K562 (cell line): ENCODE results near the gene IKZF4. TPM values are rescaled to one million over a fixed set of nuclear protein-coding genes. Genes with fewer than 3 reads are reported as not detected.

Experiments used
- CC2D1A ChIP-seq: fragments of 450-650 bp; IDR thresholded peaks from 2 replicates; pipeline ENCODE4 v1.6.1; 2017; ENCODE audit warnings: mild to moderate bottlenecking
- CCAR2 ChIP-seq: fragments of 200-400 bp; formaldehyde crosslinking; IDR thresholded peaks from 2 replicates; pipeline ENCODE4 v1.6.1; 2017; ENCODE audit warnings: mild to moderate bottlenecking, low read depth, low read length
- CGGBP1 ChIP-seq: fragments of 250-450 bp; sonication (Bioruptor Pico); IDR thresholded peaks from 2 replicates; pipeline ENCODE4 v1.9.0; 2021; ENCODE audit warnings: mild to moderate bottlenecking
- DDX20 ChIP-seq: fragments of 450-650 bp; IDR thresholded peaks from 2 replicates; pipeline ENCODE4 v1.6.1; 2016; ENCODE audit warnings: missing genetic modification characterization, low read depth, mild to moderate bottlenecking, missing compliant biosample characterization, moderate library complexity
- ELF2 ChIP-seq: fragments of 250-450 bp; sonication (Bioruptor Pico); IDR thresholded peaks from 2 replicates; pipeline ENCODE4 v1.5.0; 2021; ENCODE audit warnings: mild to moderate bottlenecking
- IFI16 ChIP-seq: fragments of 250-450 bp; sonication (Bioruptor Pico); IDR thresholded peaks from 2 replicates; pipeline ENCODE4 v2.1.2; 2022; ENCODE audit warnings: mild to moderate bottlenecking, inconsistent platforms
- LARP7 ChIP-seq: fragments of 450-650 bp; IDR thresholded peaks from 2 replicates; pipeline ENCODE4 v1.6.1; 2016
- MEF2D ChIP-seq: conservative IDR thresholded peaks from 2 replicates; pipeline ENCODE4 v1.6.1; 2016; ENCODE audit warnings: low read depth, missing genetic modification characterization, missing compliant biosample characterization
- NCOA4 ChIP-seq: fragments of 450-650 bp; IDR thresholded peaks from 2 replicates; pipeline ENCODE4 v1.6.1; 2018; ENCODE audit warnings: mild to moderate bottlenecking; ENCODE audit not compliant: partially characterized antibody
- PURB ChIP-seq: sonication (generic); formaldehyde crosslinking; IDR thresholded peaks from 2 replicates; pipeline ENCODE4 v1.9.0; 2021; ENCODE audit warnings: low read depth, mild to moderate bottlenecking, missing genetic modification reagents
- RBM25 ChIP-seq: fragments of 200-400 bp; formaldehyde crosslinking; IDR thresholded peaks from 2 replicates; pipeline ENCODE4 v1.6.1; 2018; ENCODE audit warnings: low read length, low read depth, moderate library complexity; ENCODE audit not compliant: severe bottlenecking
- SMAD4 ChIP-seq: fragments of 250-450 bp; sonication (Bioruptor Pico); conservative IDR thresholded peaks from 2 replicates; pipeline ENCODE4 v1.8.0; 2021; ENCODE audit warnings: inconsistent platforms, mild to moderate bottlenecking, moderate library complexity
- TRIM24 ChIP-seq, 2 experiments: fragments of 450-650 bp; IDR thresholded peaks; 2 replicates each; pipeline ENCODE4 v1.6.1; 2016
- ZBTB33 ChIP-seq: sonication (generic); formaldehyde crosslinking; IDR thresholded peaks from 2 replicates; pipeline ENCODE4 v1.8.1; 2023; ENCODE audit warnings: mild to moderate bottlenecking, missing genetic modification reagents
- ZBTB40 ChIP-seq, 2 experiments: fragments of 450-650 bp in 1 of 2; sonication (generic) in 1 of 2; formaldehyde crosslinking in 1 of 2; IDR thresholded peaks; 2 replicates each; pipeline versions ENCODE4 v1.7.1 to v1.9.0; 2016 to 2022; ENCODE audit warnings: inconsistent platforms in 1 of 2, mild to moderate bottlenecking in 1 of 2, missing genetic modification reagents in 1 of 2
- ZFP30 ChIP-seq: fragments of 250-450 bp; sonication (Bioruptor Pico); IDR thresholded peaks from 2 replicates; pipeline ENCODE4 v1.8.0; 2022; ENCODE audit warnings: moderate library complexity, mild to moderate bottlenecking, inconsistent platforms, borderline replicate concordance
- ZNF274 ChIP-seq: IDR thresholded peaks from 2 replicates; pipeline ENCODE4 v1.6.1; 2011; ENCODE audit warnings: low read depth, mild to moderate bottlenecking, low read length, moderate library complexity, borderline replicate concordance
- polyA plus RNA-seq, 8 experiments: library from polyadenylated mRNA; depleted of rRNA in 4 of 8; stranded (reverse) in 5 of 8; unstranded in 3 of 8; fragments of >200 nt; fragmentation: Nextera tagmentation in 2 of 8; fragmentation: Illumina TruSeq in 1 of 8; extraction: Ambion mirVana in 2 of 8; extraction: Trizol in 1 of 8; gene quantifications; 2 replicates each; pipeline versions ENCODE4 v1.2.1 to v1.2.3, GENCODE V29; 2011 to 2014; ENCODE audit warnings: inconsistent platforms in 1 of 8, missing spikeins in 1 of 8
- total RNA-seq, 7 experiments: library from RNA; depleted of rRNA in 6 of 7; stranded (reverse); fragments of >200 nt in 6 of 7; fragmentation: Illumina TruSeq in 2 of 7; extraction: Trizol in 2 of 7; gene quantifications; 2 replicates each; pipeline versions ENCODE4 v1.2.1 to v1.2.3, GENCODE V29; 2011 to 2021; ENCODE audit warnings: low replicate concordance in 1 of 7

IKZF4 gene
- total and polyA plus RNA-seq, 9 of the 15 experiments (the other 6 are each of a cell fraction or from before 2014, with no cell fraction given), result 1.9 to 16.3 (median 3.6) TPM

DNA sequence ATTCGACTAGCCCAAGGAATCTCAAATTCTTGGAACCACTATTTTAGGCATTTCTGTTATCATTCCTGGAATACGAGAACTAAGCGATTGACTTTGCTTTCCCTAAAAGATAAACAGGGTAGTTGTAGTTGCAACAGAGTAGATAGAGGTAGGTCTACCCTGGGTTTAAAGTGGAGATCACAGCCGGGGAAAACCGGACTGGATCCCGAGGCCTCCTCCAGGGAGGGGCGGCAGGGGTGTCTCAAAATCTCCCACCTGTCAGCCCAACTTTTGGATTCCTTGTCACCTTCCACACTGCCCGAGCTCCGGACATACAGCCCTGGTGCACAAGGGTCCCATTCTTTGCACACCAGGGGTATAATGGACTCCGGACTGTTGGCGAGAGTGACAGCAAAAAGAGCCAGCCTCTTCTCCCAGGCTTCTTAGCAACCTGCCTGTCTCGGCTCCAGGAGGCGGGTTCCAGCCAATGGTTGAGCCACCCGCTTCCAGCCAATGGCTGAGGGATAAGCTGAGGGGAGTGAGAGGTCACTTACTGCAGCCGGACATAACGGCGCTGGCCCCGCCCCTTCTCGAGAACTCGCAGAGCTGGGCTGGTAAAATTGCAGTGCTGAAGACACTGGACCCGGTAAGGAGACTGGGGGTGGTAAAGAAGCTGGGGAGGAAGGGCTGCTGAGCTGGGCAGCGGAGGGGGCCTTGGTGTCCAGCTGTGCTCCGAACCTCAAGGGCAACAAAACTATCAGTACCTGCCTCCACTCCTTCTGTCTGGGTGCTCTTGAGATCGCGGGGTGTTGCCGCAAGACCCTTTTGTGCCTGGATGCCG lies 23.9 kb upstream of the IKZF4 start, which contains the start of gene SUOX (continued):
- TF ChIP-seq ZBTB40 (IDR thresholded peaks at IDR 0.05) (0 out of 2 replicates have a peak, but pooled peaks have one; percentile 48), ZBTB40 (CRISPR knock-in tag; IDR thresholded peaks at IDR 0.05) (no peak), ZNF274 (no peak), ELF2 (CRISPR knock-in tag) (peak; percentile 62), DDX20 (no peak), ZFP30 (CRISPR knock-in tag) (no peak), SMAD4 (CRISPR knock-in tag) (peak; percentile 58; the same call in 1 of the 2 replicates), IFI16 (CRISPR knock-in tag) (no peak), TRIM24 (IDR thresholded peaks at IDR 0.05) (no peak), NCOA4 (no peak), LARP7 (no peak), CC2D1A (no peak), ZBTB33 (CRISPR knock-in tag) (no peak), MEF2D (tag) (0 out of 2 replicates have a peak, but pooled peaks have one; percentile 42), RBM25 (peak; percentile 32), PURB (no peak), CCAR2 (no peak), CGGBP1 (no peak)
